HG03558 (cell line): ENCODE results near the gene PTMS.

Source experiments
- ATAC-seq: cut with Tn5 transposase; IDR thresholded peaks from one replicate; pipeline ENCODE4 v1.9.1; 2021; ENCODE audit warnings: moderate number of reproducible peaks; ENCODE audit not compliant: unreplicated experiment; ENCODE audit errors: extremely low read depth

The PTMS gene

GRCh38 chr12:6751767-6752166 is 14.4 kb upstream of the PTMS start:
- no peak for ATAC-seq

GRCh38 chr12:6752167-6752920 is 13.8 kb upstream of the PTMS start:
- no peak for ATAC-seq

GRCh38 chr12:6752921-6753771 is 13.0 kb upstream of the PTMS start, which contains the start of gene MLF2:
Gene MLF2, minus strand, starts transcription at chr12:6753141. Its CDS starts 807 bp downstream, at chr12:6752334.
- ATAC-seq, result peak; percentile 65

- no peak for ATAC-seq
These were observed 12.3 kb upstream of the PTMS start for GRCh38 chr12:6753772-6754356.

GRCh38 chr12:6754411-6754810 is 11.8 kb upstream of the PTMS start:
- no peak for ATAC-seq

- no peak for ATAC-seq
These were observed 9.0 kb upstream of the PTMS start for GRCh38 chr12:6757028-6757690.

- ATAC-seq, result no peak
These were observed 7.6 kb upstream of the PTMS start for GRCh38 chr12:6758506-6759095.

GRCh38 chr12:6759741-6760140 is 6.4 kb upstream of the PTMS start:
- ATAC-seq, result no peak

GRCh38 chr12:6763380-6763779 is 2.8 kb upstream of the PTMS start:
- ATAC-seq, result no peak

- peak; percentile 50 for ATAC-seq
These were observed 1.9 kb upstream of the PTMS start for GRCh38 chr12:6764011-6764828.

- no peak for ATAC-seq
These were observed 1.0 kb upstream of the PTMS start for GRCh38 chr12:6765048-6765633.

GRCh38 chr12:6766651-6767349 is 637 bp downstream of the PTMS start:
- ATAC-seq, result no peak

GRCh38 chr12:6767353-6768319 is 1.5 kb downstream of the PTMS start:
- no peak for ATAC-seq

- ATAC-seq, result no peak
These were observed 2.3 kb downstream of the PTMS start for GRCh38 chr12:6768437-6768914.

GRCh38 chr12:6768990-6769389 is 2.8 kb downstream of the PTMS start:
- ATAC-seq, result no peak

- ATAC-seq, result no peak
These were observed 3.5 kb downstream of the PTMS start for GRCh38 chr12:6769666-6770065.

GRCh38 chr12:6770094-6770493 is 3.9 kb downstream of the PTMS start:
- no peak for ATAC-seq
